ENCODE data around the gene BROX. TPM values are rescaled to one million over a fixed set of nuclear protein-coding genes. Genes with fewer than 3 reads are reported as not detected.

The BROX gene
- total RNA-seq, 1 experiment from 2014 or later = 44.9 TPM

DNA sequence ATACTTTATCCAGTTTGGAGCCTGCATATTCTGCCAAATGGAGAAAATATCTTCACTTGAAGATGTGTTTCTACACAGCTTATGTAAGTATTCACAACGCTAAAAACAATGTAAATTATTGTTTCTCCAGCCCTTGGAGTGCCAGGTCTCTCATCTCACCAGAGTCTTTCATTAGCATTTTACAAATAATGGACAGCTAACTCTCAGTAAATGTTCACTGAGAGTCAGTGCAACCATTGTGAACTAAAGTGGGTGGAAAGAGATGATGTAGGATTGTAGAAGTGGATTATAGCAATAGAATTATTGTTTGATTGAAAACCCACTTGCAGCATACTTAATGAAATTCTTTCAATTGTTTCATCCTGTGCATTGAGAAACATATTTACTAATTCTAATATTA lies 16.4 kb downstream of the BROX start:
- H3K9ac ChIP-seq (ENCODE audit: low read length) = no peak overlapping the region
- no peaks in the 10 kb centered on the region for H3K79me2 ChIP-seq (ENCODE audit: insufficient read depth, low read length)
- no peak for DNase-seq (ENCODE audit: low read depth, low spot score)
- no peak overlapping the region for H3K4me2 ChIP-seq (ENCODE audit: low read length)
- POLR2A ChIA-PET = no interaction called here
- H2AFZ ChIP-seq (ENCODE audit: low read depth, low read length, poor library complexity, severe bottlenecking) = no peak overlapping the region
- ATAC-seq = no peak
- no peak overlapping the region for H3K4me3 ChIP-seq (replicated peaks in 1 of 2; ENCODE audit: low read depth in 1 of 2, low read length in 2 of 2)
- RAD21 ChIA-PET (ENCODE audit: low non-redundant PET in 1 of 2, low total read pairs in 2 of 2, uncharacterized antibody in 2 of 2, unreplicated experiment in 2 of 2) = no interaction called here
- CTCF ChIA-PET = no interaction called here
- TF ChIP-seq EZH2 (IDR thresholded peaks at IDR 0.05) = no peak
- TF ChIP-seq JUND (IDR thresholded peaks at IDR 0.05) = no peak
- TF ChIP-seq SRF (IDR thresholded peaks at IDR 0.05; ENCODE audit: low read depth) = no peak
- no peak for TF ChIP-seq YY1 (IDR thresholded peaks at IDR 0.05; ENCODE audit: extremely low read depth, insufficient replicate concordance, low read depth, low read length)
- no peak for TF ChIP-seq ELF1 (IDR thresholded peaks at IDR 0.05; ENCODE audit: borderline replicate concordance, low read depth)
- no peak for TF ChIP-seq SP1 (IDR thresholded peaks at IDR 0.05; ENCODE audit: low read depth)
- no peak for TF ChIP-seq ZFX (IDR thresholded peaks at IDR 0.05)
- no peak for TF ChIP-seq REST (IDR thresholded peaks at IDR 0.05; ENCODE audit: low read depth)
- no peak for TF ChIP-seq FOSL1 (IDR thresholded peaks at IDR 0.05; ENCODE audit: low read depth)
- TF ChIP-seq ZNF274 (IDR thresholded peaks at IDR 0.05; ENCODE audit: low read depth, low read length) = no peak
- no peak for TF ChIP-seq POLR2A (IDR thresholded peaks at IDR 0.05; ENCODE audit: borderline replicate concordance, extremely low read depth, insufficient read depth, insufficient read length)
- no peak for TF ChIP-seq CBX3 (IDR thresholded peaks at IDR 0.05; ENCODE audit: low read depth)
- H3K9me2 ChIP-seq (ENCODE audit: insufficient read depth) = no peaks in the 10 kb centered on the region
- no peaks in the 10 kb centered on the region for H4K20me1 ChIP-seq (ENCODE audit: insufficient read depth)
- no peaks in the 10 kb centered on the region for H3K9me3 ChIP-seq (ENCODE audit: control insufficient read depth in 1 of 2, insufficient read depth in 1 of 2, low read depth in 1 of 2, low read length in 2 of 2)
- H3K27me3 ChIP-seq (ENCODE audit: insufficient read depth, low read length) = no peaks in the 10 kb centered on the region
- intact Hi-C loops (cut with micrococcal nuclease) = no loop called here
- H3K36me3 ChIP-seq (ENCODE audit: control insufficient read depth in 1 of 2, insufficient read depth in 2 of 2, low read length in 2 of 2) = peaks cover 15 to 55% of the 10 kb centered on the region in 2 experiments; a peak in 3 of 4 replicates
- no peaks in the 10 kb centered on the region for H3K4me1 ChIP-seq (ENCODE audit: control insufficient read depth in 1 of 2, insufficient read depth in 2 of 2, low read length in 2 of 2)
- no peak overlapping the region for H3K27ac ChIP-seq (ENCODE audit: low read depth, low read length)
- no TSS peak for BruUV-seq (replicated peaks)

All from HCT116 (cell line).